Endothelial cell of umbilical vein (primary cell): ENCODE measurements around the gene SLC35F3. TPM values are rescaled to one million over a fixed set of nuclear protein-coding genes. Genes with fewer than 3 reads are reported as not detected.

Experiments used
- BruUV-seq: library from RNA; stranded (reverse); fragments of 400-500 nt; replicated peaks from 2 replicates; lab custom pipeline; 2021; lab: Mats Ljungman, UMichigan
- CTCF ChIA-PET: fragments of 300-600, 350-600 bp; sonication (Branson Sonifier 250); formaldehyde crosslinking; loops from one replicate; lab custom pipeline; 2021; ENCODE audit warnings: antibody characterized with exemption, inconsistent platforms; lab: Charles Lee
- POLR2A ChIA-PET: fragments of 300-600, 350-600 bp; sonication (Branson Sonifier 250); formaldehyde crosslinking; loops from one replicate; lab custom pipeline; 2021; ENCODE audit warnings: antibody characterized with exemption, inconsistent platforms; lab: Charles Lee
- DNase-seq: peaks from one replicate; pipeline ENCODE4 v3.0.0-alpha.2; 2011; ENCODE audit warnings: low read depth, low spot score
- FAIRE-seq: peaks from 2 replicates; lab custom pipeline; 2011; peaks lifted over from hg19 to GRCh38; lab: Jason Lieb, UNC
- H2AFZ ChIP-seq: 2 replicates; pipeline ENCODE4 v1.6.0; 2012; ENCODE audit warnings: low read depth, low read length, control low read depth, inconsistent platforms
- H3K27ac ChIP-seq: 2 replicates; pipeline ENCODE4 v1.5.1; 2011; ENCODE audit warnings: low read depth, mild to moderate bottlenecking, control low read depth, low read length, moderate library complexity; ENCODE audit not compliant: insufficient read depth
- H3K27me3 ChIP-seq, 2 experiments: 2 replicates each; pipeline versions ENCODE4 v1.6.0 to v1.6.1; 2011; ENCODE audit warnings: low read length in 2 of 2, mixed read lengths in 1 of 2; ENCODE audit not compliant: control insufficient read depth in 2 of 2, insufficient read depth in 2 of 2
- H3K36me3 ChIP-seq, 2 experiments: 2 replicates in 1 of 2; 3 replicates in 1 of 2; pipeline ENCODE4 v1.5.1; 2011; ENCODE audit warnings: low read length in 2 of 2, mild to moderate bottlenecking in 1 of 2, moderate library complexity in 1 of 2; ENCODE audit not compliant: control insufficient read depth in 2 of 2, insufficient read depth in 2 of 2; ENCODE audit errors: extremely low read depth in 1 of 2
- H3K4me1 ChIP-seq: 3 replicates; pipeline ENCODE4 v1.5.1; 2011; ENCODE audit warnings: mild to moderate bottlenecking, low read length; ENCODE audit not compliant: control insufficient read depth, insufficient read depth; ENCODE audit errors: extremely low read depth
- H3K4me2 ChIP-seq: 2 replicates; pipeline ENCODE4 v1.6.1; 2011; ENCODE audit warnings: low read length, control low read depth, mixed read lengths; ENCODE audit not compliant: insufficient read depth
- H3K4me3 ChIP-seq, 3 experiments: fragments of 200-600 bp in 1 of 3; sonication (generic), shearing (Covaris generic) in 1 of 3; replicated peaks in 1 of 3; 2 replicates each; pipeline ENCODE4 v1.5.1; 2011 to 2016; ENCODE audit warnings: control low read depth in 3 of 3, low read length in 3 of 3, mild to moderate bottlenecking in 2 of 3, inconsistent platforms in 1 of 3, low read depth in 1 of 3, moderate library complexity in 1 of 3; ENCODE audit not compliant: insufficient read depth in 1 of 3
- H3K79me2 ChIP-seq: 2 replicates; pipeline ENCODE4 v1.6.0; 2012; ENCODE audit warnings: low read length, inconsistent platforms; ENCODE audit not compliant: control insufficient read depth, insufficient read depth
- H3K9ac ChIP-seq: replicated peaks from 2 replicates; pipeline ENCODE3; 2011; ENCODE audit warnings: low read length, control low read depth; ENCODE audit not compliant: insufficient read depth; ENCODE audit errors: extremely low read depth
- H3K9me1 ChIP-seq: replicated peaks from 3 replicates; pipeline ENCODE4 v1.6.0; 2011; ENCODE audit warnings: mild to moderate bottlenecking, low read length; ENCODE audit not compliant: control insufficient read depth, insufficient read depth; ENCODE audit errors: extremely low read depth
- H3K9me3 ChIP-seq: replicated peaks from 2 replicates; pipeline ENCODE4 v1.5.1; 2012; ENCODE audit warnings: low read length, inconsistent platforms; ENCODE audit not compliant: control insufficient read depth, insufficient read depth
- H4K20me1 ChIP-seq: replicated peaks from 2 replicates; pipeline ENCODE3; 2011; ENCODE audit warnings: mild to moderate bottlenecking, low read length; ENCODE audit not compliant: control insufficient read depth, insufficient read depth; ENCODE audit errors: extremely low read depth
- CTCF ChIP-seq, 2 donors: IDR thresholded peaks; 1 replicate in 1 of 2; 2 replicates in 1 of 2; pipeline ENCODE4 v1.5.1; 2011; ENCODE audit warnings: low read length in 2 of 2, mild to moderate bottlenecking in 2 of 2, moderate library complexity in 2 of 2, control low read depth in 1 of 2, inconsistent platforms in 1 of 2, low read depth in 1 of 2; ENCODE audit not compliant: insufficient read depth in 1 of 2; ENCODE audit errors: extremely low read depth in 1 of 2
- EZH2 ChIP-seq: IDR thresholded peaks from 2 replicates; pipeline ENCODE4 v1.6.1; 2012; ENCODE audit warnings: borderline replicate concordance, low read depth, mild to moderate bottlenecking, moderate library complexity, low read length, inconsistent platforms; ENCODE audit not compliant: severe bottlenecking
- GATA2 ChIP-seq: IDR thresholded peaks from 2 replicates; pipeline ENCODE4 v1.7.0; 2011; ENCODE audit warnings: low read depth, mild to moderate bottlenecking, moderate library complexity, mixed read lengths, low read length; ENCODE audit not compliant: insufficient read length, insufficient read depth
- JUN ChIP-seq: IDR thresholded peaks from 2 replicates; pipeline ENCODE4 v1.6.1; 2011; ENCODE audit warnings: borderline replicate concordance, low read depth; ENCODE audit not compliant: insufficient read length, insufficient read depth
- POLR2A ChIP-seq: IDR thresholded peaks from 2 replicates; pipeline ENCODE4 v1.6.1; 2012; ENCODE audit warnings: low read depth, mild to moderate bottlenecking, control low read depth, low read length
- POLR2AphosphoS5 ChIP-seq: IDR thresholded peaks from 2 replicates; pipeline ENCODE4 v1.6.1; 2012; ENCODE audit warnings: low read depth, mild to moderate bottlenecking, control low read depth, low read length, moderate library complexity; ENCODE audit not compliant: insufficient read depth
- dilution Hi-C: fragments of 300-500 bp; cut with MboI; formaldehyde crosslinking; loops from one replicate; pipeline ENCODE4 v1.15.0; 2019; ENCODE audit warnings: low sequenced_read_pairs; ENCODE audit not compliant: extremely low pct_ligation_motif_present
- intact Hi-C: fragments of 100-400 bp; cut with micrococcal nuclease; formaldehyde crosslinking; loops from one replicate; pipeline ENCODE4 v1.10.0; 2022
- polyA plus RNA-seq, 4 experiments: library from polyadenylated mRNA; depleted of rRNA in 3 of 4; stranded (reverse) in 3 of 4; unstranded in 1 of 4; fragments of >200 nt; gene quantifications; 2 replicates each; pipeline versions ENCODE4 v1.2.1 to v1.2.3, GENCODE V29; 2011 to 2012; ENCODE audit warnings: missing spikeins in 1 of 4
- total RNA-seq: library from RNA; stranded (reverse); gene quantifications from 2 replicates; pipeline ENCODE4 v1.2.3, GENCODE V29; 2021

The SLC35F3 gene
- total and polyA plus RNA-seq, 2 donors (not counting 3 experiments of a cell fraction or from before 2014, with no cell fraction given) = not detected

DNA sequence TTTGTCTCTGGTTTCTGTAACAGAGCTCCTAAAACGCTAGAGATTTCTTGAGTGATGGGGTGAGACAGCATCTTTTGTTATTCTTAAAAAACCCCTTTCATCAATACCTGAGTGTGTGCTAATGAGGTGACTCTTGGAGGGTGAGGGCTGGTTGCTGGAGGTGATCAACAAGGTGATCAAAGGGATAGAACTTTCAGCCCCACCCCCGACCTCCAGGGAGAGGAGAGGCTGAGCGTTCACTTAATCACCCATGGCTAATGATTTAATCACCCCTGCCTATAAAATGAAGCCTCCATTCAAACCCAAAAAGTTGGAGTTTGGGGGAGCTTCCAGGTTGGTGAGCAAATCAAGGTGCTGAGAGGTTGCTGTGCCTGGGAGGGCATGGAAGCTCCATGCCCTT, 175.4 kb downstream of the SLC35F3 start:
- DNase-seq (no peak), FAIRE-seq (no peak)
- no peak overlapping the region for H3K9ac ChIP-seq
- POLR2A ChIA-PET = no interaction called here
- no peaks in the 10 kb centered on the region for H3K9me1 ChIP-seq
- H3K4me2 ChIP-seq = no peak overlapping the region
- dilution Hi-C loops (no loop called here), intact Hi-C loops (no loop called here)
- H2AFZ ChIP-seq = no peak overlapping the region
- no peaks in the 10 kb centered on the region for H4K20me1 ChIP-seq
- no peaks in the 10 kb centered on the region for H3K27me3 ChIP-seq
- no TSS peak for BruUV-seq
- no peaks in the 10 kb centered on the region for H3K9me3 ChIP-seq
- CTCF ChIA-PET = no interaction called here
- no peak for TF ChIP-seq JUN
- TF ChIP-seq POLR2A = no peak
- TF ChIP-seq CTCF (IDR thresholded peaks at IDR 0.05; ENCODE audit: extremely low read depth in 1 of 2, insufficient read depth in 1 of 2, low read depth in 1 of 2, low read length in 2 of 2) = no peak
- no peak for TF ChIP-seq POLR2AphosphoS5
- no peak overlapping the region for H3K27ac ChIP-seq
- no peaks in the 10 kb centered on the region for H3K79me2 ChIP-seq
- no peaks in the 10 kb centered on the region for H3K4me1 ChIP-seq
- no peaks in the 10 kb centered on the region for H3K36me3 ChIP-seq
- no peak overlapping the region for H3K4me3 ChIP-seq

DNA sequence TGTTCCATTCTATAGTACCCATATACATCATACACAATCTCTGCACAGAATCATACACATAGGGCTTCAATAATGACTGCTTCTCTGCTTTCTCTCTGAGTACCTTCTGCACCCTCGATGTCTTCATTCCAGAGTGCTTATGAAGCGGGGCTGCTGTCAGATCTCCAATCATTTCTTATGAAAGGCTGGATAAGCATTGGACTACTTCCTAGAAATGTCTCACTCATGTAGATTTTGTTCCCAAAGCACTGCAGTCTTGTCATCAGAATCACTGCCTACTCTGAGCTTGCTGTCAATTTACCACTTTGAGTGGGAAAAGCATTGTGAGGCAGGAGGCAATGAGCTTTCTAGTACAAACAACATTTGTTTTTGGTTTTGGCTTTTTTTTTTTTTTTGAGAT, 179.0 kb downstream of the SLC35F3 start:
- Histone ChIP-seq H3K79me2 (no peaks in the 10 kb centered on the region), H3K4me3 (no peak overlapping the region), H3K27me3 (no peaks in the 10 kb centered on the region), H4K20me1 (no peaks in the 10 kb centered on the region), H3K4me1 (no peaks in the 10 kb centered on the region), H3K9me3 (no peaks in the 10 kb centered on the region), H2AFZ (no peak overlapping the region), H3K9ac (no peak overlapping the region), H3K9me1 (no peaks in the 10 kb centered on the region), H3K27ac (no peak overlapping the region), H3K36me3 (no peaks in the 10 kb centered on the region), H3K4me2 (no peak overlapping the region)
- dilution Hi-C loops = no loop called here
- POLR2A ChIA-PET = no interaction called here
- CTCF ChIA-PET = no interaction called here
- intact Hi-C loops = no loop called here
- no peak for DNase-seq
- FAIRE-seq = no peak
- no peak for TF ChIP-seq POLR2A
- no peak for TF ChIP-seq POLR2AphosphoS5
- no peak for TF ChIP-seq CTCF (IDR thresholded peaks at IDR 0.05; ENCODE audit: extremely low read depth in 1 of 2, insufficient read depth in 1 of 2, low read depth in 1 of 2, low read length in 2 of 2)
- no peak for TF ChIP-seq GATA2
- TF ChIP-seq JUN = no peak
- no peak for TF ChIP-seq EZH2
- no TSS peak for BruUV-seq
